CD4-positive, alpha-beta T cell (primary cell): ENCODE data around the gene TOGARAM2. TPM values are rescaled to one million over a fixed set of nuclear protein-coding genes. Genes with fewer than 3 reads are reported as not detected.

Experiments
- ATAC-seq: fragments of 200-7000 bp; cut with Tn5 transposase; one replicate; pipeline ENCODE4 v1.10.0; 2022; ENCODE audit warnings: mild to moderate bottlenecking; ENCODE audit not compliant: poor library complexity
- CTCF ChIA-PET: fragments of 350-600 bp; sonication (Branson Sonifier 250); formaldehyde crosslinking; loops from one replicate; lab custom pipeline; 2021; ENCODE audit warnings: antibody characterized with exemption, inconsistent platforms; lab: Charles Lee
- POLR2A ChIA-PET: fragments of 350-600 bp; sonication (Branson Sonifier 250); formaldehyde crosslinking; loops from one replicate; lab custom pipeline; 2021; ENCODE audit warnings: antibody characterized with exemption, inconsistent platforms; lab: Charles Lee
- DNase-seq, 14 experiments: peaks; one replicate each; pipeline ENCODE4 v3.0.0-alpha.2; 2013 to 2020; ENCODE audit warnings: mixed read lengths in 2 of 14
- H3K27ac ChIP-seq, 2 donors: one replicate each; pipeline versions ENCODE4 v1.5.1 to v1.7.0; 2013; ENCODE audit warnings: low read length in 2 of 2, low read depth in 1 of 2, mild to moderate bottlenecking in 1 of 2
- H3K27me3 ChIP-seq, 2 experiments: 1 replicate in 1 of 2; 2 replicates in 1 of 2; pipeline versions ENCODE4 v1.6.1 to v1.7.0; 2013; ENCODE audit warnings: low read length in 2 of 2, control low read depth in 1 of 2, mild to moderate bottlenecking in 1 of 2, moderate library complexity in 1 of 2; ENCODE audit not compliant: insufficient read depth in 2 of 2, control insufficient read depth in 1 of 2
- H3K36me3 ChIP-seq: one replicate; pipeline ENCODE4 v1.6.1; 2013; ENCODE audit warnings: low read length, control low read depth; ENCODE audit not compliant: insufficient read depth
- H3K4me1 ChIP-seq: one replicate; pipeline ENCODE4 v1.6.1; 2013; ENCODE audit warnings: low read length, control low read depth; ENCODE audit not compliant: insufficient read depth
- H3K4me3 ChIP-seq: one replicate; pipeline ENCODE4 v1.5.1; 2013; ENCODE audit warnings: mild to moderate bottlenecking, low read length, moderate library complexity
- H3K9me3 ChIP-seq, 2 experiments: 1 replicate in 1 of 2; 2 replicates in 1 of 2; pipeline versions ENCODE4 v1.6.1 to v1.7.0; 2013; ENCODE audit warnings: low read length in 2 of 2, mild to moderate bottlenecking in 2 of 2, control low read depth in 1 of 2, moderate library complexity in 1 of 2; ENCODE audit not compliant: control insufficient read depth in 1 of 2, insufficient read depth in 1 of 2
- H3K27ac Mint-ChIP-seq: one replicate; pipeline ENCODE4 v1.8.0; 2020; ENCODE audit warnings: mixed read lengths
- H3K27me3 Mint-ChIP-seq: one replicate; pipeline ENCODE4 v1.8.0; 2021; ENCODE audit warnings: mixed read lengths
- H3K36me3 Mint-ChIP-seq: one replicate; pipeline ENCODE4 v1.8.0; 2021; ENCODE audit warnings: low read depth, mixed read lengths
- H3K4me1 Mint-ChIP-seq: one replicate; pipeline ENCODE4 v1.8.0; 2021; ENCODE audit warnings: low read depth, mixed read lengths
- H3K4me3 Mint-ChIP-seq: one replicate; pipeline ENCODE4 v1.8.0; 2020; ENCODE audit warnings: mild to moderate bottlenecking, mixed read lengths
- H3K9me3 Mint-ChIP-seq: one replicate; pipeline ENCODE4 v1.8.0; 2020; ENCODE audit warnings: mixed read lengths
- intact Hi-C, 2 experiments: fragments of 100-400 bp; cut with DNase I in 1 of 2; cut with micrococcal nuclease in 1 of 2; formaldehyde crosslinking; loops; one replicate each; pipeline versions ENCODE4 v1.15.1 to v1.9.0; 2023 to 2025; cut with DNase I, micrococcal nuclease
- total RNA-seq, 174 experiments: library from RNA in 2 of 174; stranded (reverse) in 2 of 174; gene quantifications; one replicate each; pipeline ENCODE4 v1.2.3 and lab custom pipeline; 2021 to 2026
- TF ChIP-seq, protein P1 (sequence below): fragments of 200-600 bp; IDR thresholded peaks from one replicate; pipeline ENCODE4 v1.8.0; 2022; ENCODE audit warnings: antibody characterized with exemption, mild to moderate bottlenecking

TOGARAM2 gene
- total RNA-seq, 2 experiments from 2014 or later: 2.0 to 2.3 TPM

DNA sequence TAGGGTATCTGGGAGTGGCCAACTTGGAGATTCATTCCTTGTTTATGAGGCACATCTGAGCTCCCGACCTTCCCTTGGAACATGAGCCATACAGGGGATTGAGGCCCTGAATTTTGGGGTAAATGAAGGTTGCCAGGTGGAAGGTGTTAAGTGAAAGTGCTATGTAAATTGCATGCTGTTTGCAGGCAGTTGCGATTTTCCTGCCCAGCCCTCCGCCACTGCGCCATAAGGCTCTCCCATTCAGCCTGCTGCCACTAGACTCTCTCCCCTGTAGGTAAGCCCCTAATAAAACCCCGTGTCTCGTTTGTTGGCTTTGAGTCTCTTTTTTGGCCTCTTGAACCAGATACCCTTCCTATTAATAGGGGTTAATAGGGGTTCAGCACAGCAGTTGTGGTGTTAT is 59.5 kb downstream of the TOGARAM2 start:
- H3K9me3 ChIP-seq: peaks cover 0 to 3% of the 10 kb centered on the region in 2 experiments
- no peak overlapping the region for H3K27ac ChIP-seq
- H3K36me3 ChIP-seq: no peaks in the 10 kb centered on the region
- Mint-ChIP-seq H3K4me1 (peaks cover 5% of the 10 kb centered on the region), H3K36me3 (no peaks in the 10 kb centered on the region), H3K27me3 (no peaks in the 10 kb centered on the region), H3K4me3 (no peak overlapping the region), H3K9me3 (no peaks in the 10 kb centered on the region), H3K27ac (no peak overlapping the region)
- CTCF ChIA-PET: no interaction called here
- DNase-seq: no peak
- no peak overlapping the region for H3K4me3 ChIP-seq
- H3K27me3 ChIP-seq: no peaks in the 10 kb centered on the region
- ATAC-seq: no peak
- peaks cover 3% of the 10 kb centered on the region for H3K4me1 ChIP-seq
- intact Hi-C loops: no loop called here
- TF ChIP-seq, protein P1, sequence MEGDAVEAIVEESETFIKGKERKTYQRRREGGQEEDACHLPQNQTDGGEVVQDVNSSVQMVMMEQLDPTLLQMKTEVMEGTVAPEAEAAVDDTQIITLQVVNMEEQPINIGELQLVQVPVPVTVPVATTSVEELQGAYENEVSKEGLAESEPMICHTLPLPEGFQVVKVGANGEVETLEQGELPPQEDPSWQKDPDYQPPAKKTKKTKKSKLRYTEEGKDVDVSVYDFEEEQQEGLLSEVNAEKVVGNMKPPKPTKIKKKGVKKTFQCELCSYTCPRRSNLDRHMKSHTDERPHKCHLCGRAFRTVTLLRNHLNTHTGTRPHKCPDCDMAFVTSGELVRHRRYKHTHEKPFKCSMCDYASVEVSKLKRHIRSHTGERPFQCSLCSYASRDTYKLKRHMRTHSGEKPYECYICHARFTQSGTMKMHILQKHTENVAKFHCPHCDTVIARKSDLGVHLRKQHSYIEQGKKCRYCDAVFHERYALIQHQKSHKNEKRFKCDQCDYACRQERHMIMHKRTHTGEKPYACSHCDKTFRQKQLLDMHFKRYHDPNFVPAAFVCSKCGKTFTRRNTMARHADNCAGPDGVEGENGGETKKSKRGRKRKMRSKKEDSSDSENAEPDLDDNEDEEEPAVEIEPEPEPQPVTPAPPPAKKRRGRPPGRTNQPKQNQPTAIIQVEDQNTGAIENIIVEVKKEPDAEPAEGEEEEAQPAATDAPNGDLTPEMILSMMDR: no peak
- POLR2A ChIA-PET: no interaction called here

DNA sequence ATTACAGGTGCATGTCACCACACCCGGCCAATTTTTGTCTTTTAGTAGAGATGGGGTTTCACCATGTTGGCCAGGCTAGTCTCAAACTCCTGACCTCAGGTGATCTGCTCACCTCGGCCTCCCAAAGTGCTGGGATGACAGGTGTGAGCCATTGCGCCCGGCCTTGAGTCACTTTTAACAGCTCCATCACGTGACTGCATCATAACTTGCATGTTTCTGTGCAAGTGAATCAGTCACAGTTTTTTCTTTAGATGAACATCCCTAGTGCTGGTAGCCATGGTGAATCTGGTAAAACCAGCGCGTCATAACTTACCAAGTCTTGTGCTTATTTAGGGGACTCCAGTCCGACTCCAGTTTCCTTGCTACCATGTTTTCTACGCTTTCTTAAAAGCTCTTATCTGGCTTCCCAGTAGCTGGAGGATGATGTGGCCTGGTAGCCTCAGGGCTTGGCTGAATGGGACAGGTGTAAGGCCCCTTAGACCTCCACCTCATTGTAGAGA is 60.1 kb downstream of the TOGARAM2 start:
- ChIA-PET POLR2A (interaction anchor here (1.5 kb wide), 1 partner anchor 26 kb away, joined by 7 read pairs; no protein-coding TSS in a partner anchor), CTCF (interaction anchor here (1.2 kb wide), 1 partner anchor 29 kb away, joined by 3 read pairs; no protein-coding TSS in a partner anchor)
- Mint-ChIP-seq H3K4me3 (no peak overlapping the region), H3K27me3 (no peaks in the 10 kb centered on the region), H3K4me1 (no peaks in the 10 kb centered on the region), H3K27ac (no peak overlapping the region), H3K36me3 (no peaks in the 10 kb centered on the region), H3K9me3 (no peaks in the 10 kb centered on the region)
- intact Hi-C loops: no loop called here
- H3K36me3 ChIP-seq: no peaks in the 10 kb centered on the region
- no peak for ATAC-seq
- TF ChIP-seq, protein P1: no peak
- no peaks in the 10 kb centered on the region for H3K4me1 ChIP-seq
- H3K9me3 ChIP-seq: peaks cover 0 to 3% of the 10 kb centered on the region in 2 experiments
- H3K4me3 ChIP-seq: no peak overlapping the region
- H3K27me3 ChIP-seq: no peaks in the 10 kb centered on the region
- no peak overlapping the region for H3K27ac ChIP-seq
- no peak for DNase-seq

DNA sequence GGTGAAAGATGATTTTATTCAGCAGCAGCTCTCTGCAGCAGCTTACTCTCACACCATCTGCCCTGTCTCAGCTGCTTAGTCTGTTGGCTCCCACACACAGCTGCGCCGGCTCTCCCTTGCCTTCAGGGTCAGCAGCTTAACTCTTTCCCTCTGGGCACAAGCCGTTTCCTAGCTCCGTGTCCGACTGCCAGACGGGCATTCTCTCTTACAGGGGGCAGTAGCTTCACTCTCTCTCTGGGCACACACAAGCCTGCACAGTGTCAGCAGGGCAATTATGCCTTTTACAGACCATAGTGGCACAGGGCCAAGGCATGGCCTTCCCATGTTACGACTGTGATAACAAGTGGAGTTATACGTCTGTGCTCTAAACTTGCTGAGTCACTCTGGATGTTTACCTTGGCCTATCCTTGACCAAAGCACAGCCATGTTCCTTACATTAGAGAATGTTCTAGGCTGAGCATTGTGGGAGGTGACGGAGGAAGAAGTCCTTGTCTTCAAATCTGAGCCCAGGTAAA is 61.5 kb downstream of the TOGARAM2 start:
- Mint-ChIP-seq H3K36me3 (no peaks in the 10 kb centered on the region), H3K4me1 (no peaks in the 10 kb centered on the region), H3K27me3 (no peaks in the 10 kb centered on the region), H3K9me3 (no peaks in the 10 kb centered on the region), H3K27ac (no peak overlapping the region), H3K4me3 (no peak overlapping the region)
- no peak for DNase-seq
- TF ChIP-seq, protein P1: no peak
- Histone ChIP-seq H3K27me3 (no peaks in the 10 kb centered on the region), H3K4me1 (no peaks in the 10 kb centered on the region), H3K4me3 (no peak overlapping the region), H3K27ac (no peak overlapping the region), H3K36me3 (no peaks in the 10 kb centered on the region), H3K9me3 (peaks cover 0 to 3% of the 10 kb centered on the region in 2 experiments)
- ATAC-seq: no peak
- POLR2A ChIA-PET: interaction anchor here (1.0 to 1.5 kb wide), 2 partner anchors 18 to 27 kb away, joined by 3 to 7 read pairs; no protein-coding TSS in a partner anchor
- intact Hi-C loops: no loop called here
- CTCF ChIA-PET: interaction anchor here (1.2 kb wide), 1 partner anchor 31 kb away, joined by 3 read pairs; no protein-coding TSS in a partner anchor
